Fibroblast of lung (primary cell): Measurements from ENCODE around the gene SLC4A8. TPM values are rescaled to one million over a fixed set of nuclear protein-coding genes. Genes with fewer than 3 reads are reported as not detected.

Experiments used
- DNase-seq, 2 donors: peaks; one replicate each; pipeline versions ENCODE4 v3.0.0 to v3.0.0-alpha.2; 2010; ENCODE audit warnings: low read depth in 2 of 2
- H2AFZ ChIP-seq: 2 replicates; pipeline ENCODE4 v1.5.1; 2012; ENCODE audit warnings: low read length, control low read depth, inconsistent platforms
- H3K27ac ChIP-seq: 2 replicates; pipeline ENCODE4 v1.5.1; 2011; ENCODE audit warnings: low read length, control low read depth; ENCODE audit not compliant: insufficient read depth
- H3K27me3 ChIP-seq: 2 replicates; pipeline ENCODE4 v1.5.1; 2011; ENCODE audit warnings: mild to moderate bottlenecking, low read length; ENCODE audit not compliant: control insufficient read depth, insufficient read depth
- H3K36me3 ChIP-seq: 2 replicates; pipeline ENCODE4 v1.5.1; 2011; ENCODE audit warnings: low read length; ENCODE audit not compliant: control insufficient read depth, insufficient read depth
- H3K4me1 ChIP-seq: 2 replicates; pipeline ENCODE4 v1.5.1; 2011; ENCODE audit warnings: low read length; ENCODE audit not compliant: control insufficient read depth, insufficient read depth; ENCODE audit errors: extremely low read depth
- H3K4me2 ChIP-seq: 2 replicates; pipeline ENCODE4 v1.5.1; 2011; ENCODE audit warnings: low read length, control low read depth; ENCODE audit not compliant: insufficient read depth; ENCODE audit errors: extremely low read depth
- H3K4me3 ChIP-seq, 4 experiments: fragments of 200-600 bp in 1 of 4; sonication (generic) in 1 of 4; replicated peaks in 1 of 4; 2 replicates each; pipeline ENCODE4 v1.5.1; 2011 to 2016; ENCODE audit warnings: low read length in 4 of 4, low read depth in 3 of 4, mild to moderate bottlenecking in 3 of 4, control low read depth in 2 of 4, inconsistent platforms in 1 of 4, mixed read lengths in 1 of 4; ENCODE audit not compliant: insufficient read depth in 1 of 4; ENCODE audit errors: control extremely low read depth in 1 of 4
- H3K79me2 ChIP-seq: 2 replicates; pipeline ENCODE4 v1.5.1; 2012; ENCODE audit warnings: mild to moderate bottlenecking, low read length, inconsistent platforms; ENCODE audit not compliant: control insufficient read depth, insufficient read depth
- H3K9ac ChIP-seq: 2 replicates; pipeline ENCODE4 v1.5.1; 2011; ENCODE audit warnings: mild to moderate bottlenecking, low read length, control low read depth; ENCODE audit not compliant: insufficient read depth
- H3K9me3 ChIP-seq: 2 replicates; pipeline ENCODE4 v1.5.1; 2012; ENCODE audit warnings: low read depth, low read length; ENCODE audit not compliant: control insufficient read depth, insufficient read depth
- H4K20me1 ChIP-seq: 2 replicates; pipeline ENCODE4 v1.5.1; 2011; ENCODE audit warnings: low read length; ENCODE audit not compliant: control insufficient read depth, insufficient read depth; ENCODE audit errors: extremely low read depth
- CTCF ChIP-seq, 2 donors: IDR thresholded peaks in 1 of 2; conservative IDR thresholded peaks in 1 of 2; 1 replicate in 1 of 2; 2 replicates in 1 of 2; pipeline ENCODE4 v1.5.1; 2011 to 2012; ENCODE audit warnings: low read length in 2 of 2, control low read depth in 1 of 2, inconsistent platforms in 1 of 2, low read depth in 1 of 2, mild to moderate bottlenecking in 1 of 2
- EZH2 ChIP-seq: IDR thresholded peaks from 2 replicates; pipeline ENCODE4 v1.5.1; 2012; ENCODE audit warnings: low read length, control low read depth, mild to moderate bottlenecking; ENCODE audit errors: missing control alignments
- polyA plus RNA-seq, 2 donors: library from polyadenylated mRNA; depleted of rRNA in 1 of 2; stranded (reverse) in 1 of 2; unstranded in 1 of 2; fragments of >200 nt; gene quantifications; 2 replicates each; pipeline ENCODE4 v1.2.1, GENCODE V29; 2011 to 2012; ENCODE audit warnings: missing spikeins in 1 of 2
- total RNA-seq: library from RNA; depleted of rRNA; stranded (reverse); fragments of >200 nt; gene quantifications from 2 replicates; pipeline ENCODE4 v1.2.1, GENCODE V29; 2014

The SLC4A8 gene
- total and polyA plus RNA-seq, 2 donors (not counting 1 experiment from before 2014, with no cell fraction given), result 4.9 to 7.3 TPM

- TF ChIP-seq CTCF (conservative IDR thresholded peaks at IDR 0.05 in 1 of 2, IDR thresholded peaks at IDR 0.05 in 1 of 2; ENCODE audit: low read depth in 1 of 2, low read length in 2 of 2) (no peak), EZH2 (no peak)
- H3K27ac ChIP-seq, result no peak overlapping the region
- no peak overlapping the region for H3K4me2 ChIP-seq
- no peak for DNase-seq
- no peaks in the 10 kb centered on the region for H3K4me1 ChIP-seq
- no peaks in the 10 kb centered on the region for H4K20me1 ChIP-seq
- H3K9me3 ChIP-seq, result no peaks in the 10 kb centered on the region
- H2AFZ ChIP-seq, result no peak overlapping the region
- no peaks in the 10 kb centered on the region for H3K36me3 ChIP-seq
- no peak overlapping the region for H3K9ac ChIP-seq
- H3K27me3 ChIP-seq, result no peaks in the 10 kb centered on the region
- no peak overlapping the region for H3K4me3 ChIP-seq
- H3K79me2 ChIP-seq, result no peaks in the 10 kb centered on the region
Observed at GRCh38 chr12:51493281-51493680, 68.7 kb downstream of the SLC4A8 start.

DNA sequence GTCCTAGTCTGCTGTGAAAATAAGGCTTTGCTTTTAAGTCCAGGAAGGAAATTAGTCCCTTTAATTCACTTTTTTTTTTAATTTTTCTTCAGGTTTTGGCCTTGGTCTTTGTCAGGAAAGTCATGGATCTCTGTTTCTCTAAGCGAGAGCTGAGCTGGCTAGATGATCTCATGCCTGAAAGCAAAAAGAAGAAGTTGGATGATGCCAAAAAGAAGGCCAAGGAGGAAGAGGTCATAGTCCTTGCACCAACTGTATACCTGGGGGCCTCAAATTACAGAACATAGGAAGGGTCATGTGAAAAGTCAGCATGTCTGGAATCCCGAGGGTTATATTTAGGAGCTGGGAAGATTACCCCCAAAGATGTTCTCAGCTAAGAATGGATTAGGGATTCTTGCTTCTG, 72.3 kb downstream of the SLC4A8 start:
- Histone ChIP-seq H4K20me1 (no peaks in the 10 kb centered on the region), H3K36me3 (no peaks in the 10 kb centered on the region), H3K4me1 (no peaks in the 10 kb centered on the region), H3K27me3 (no peaks in the 10 kb centered on the region), H3K27ac (no peak overlapping the region), H3K9me3 (no peaks in the 10 kb centered on the region), H3K9ac (no peak overlapping the region), H3K4me3 (no peak overlapping the region), H2AFZ (no peak overlapping the region), H3K4me2 (no peak overlapping the region), H3K79me2 (no peaks in the 10 kb centered on the region)
- DNase-seq, result no peak
- TF ChIP-seq EZH2 (no peak), CTCF (conservative IDR thresholded peaks at IDR 0.05 in 1 of 2, IDR thresholded peaks at IDR 0.05 in 1 of 2; ENCODE audit: low read depth in 1 of 2, low read length in 2 of 2) (no peak)

GRCh38 chr12:51504851-51505250, 80.2 kb downstream of the SLC4A8 start:
- H3K27me3 ChIP-seq, result no peaks in the 10 kb centered on the region
- no peak overlapping the region for H3K9ac ChIP-seq
- no peaks in the 10 kb centered on the region for H4K20me1 ChIP-seq
- no peak for DNase-seq
- no peak overlapping the region for H3K4me2 ChIP-seq
- TF ChIP-seq CTCF (conservative IDR thresholded peaks at IDR 0.05 in 1 of 2, IDR thresholded peaks at IDR 0.05 in 1 of 2; ENCODE audit: low read depth in 1 of 2, low read length in 2 of 2), result no peak
- no peaks in the 10 kb centered on the region for H3K9me3 ChIP-seq
- no peaks in the 10 kb centered on the region for H3K36me3 ChIP-seq
- H3K4me3 ChIP-seq, result no peak overlapping the region
- no peaks in the 10 kb centered on the region for H3K4me1 ChIP-seq
- no peaks in the 10 kb centered on the region for H3K79me2 ChIP-seq
- H3K27ac ChIP-seq, result no peak overlapping the region
- H2AFZ ChIP-seq, result no peak overlapping the region
